ENCODE measurements around the gene OR7C2.
A peak's percentile ranks its signal among the peaks of the same experiment; 100 is the strongest.
"Not testable (repeated sequence)": the region's sequence is repeated elsewhere in the genome, so short reads cannot be mapped to it uniquely, and the experiment has no call there.

Gene OR7C2

GRCh38 chr19:14943601-14944000 is 2.3 kb downstream of the OR7C2 start:
- DNase-seq (ENCODE audit: low read depth) = peak; percentile 1
- H3K4me3 ChIP-seq (ENCODE audit: control insufficient read depth, low read depth, low read length) = no peak overlapping the region
- TF ChIP-seq CTCF (conservative IDR thresholded peaks at IDR 0.05; ENCODE audit: control insufficient read depth, insufficient read depth, low read depth, low read length) = no peak

- no peak overlapping the region for H3K4me3 ChIP-seq (ENCODE audit: control insufficient read depth, low read depth, low read length)
- no peak for DNase-seq (ENCODE audit: low read depth)
- TF ChIP-seq CTCF (conservative IDR thresholded peaks at IDR 0.05; ENCODE audit: control insufficient read depth, insufficient read depth, low read depth, low read length) = no peak
Measured at GRCh38 chr19:14944456-14944855, 3.2 kb downstream of the OR7C2 start.

- DNase-seq (ENCODE audit: low read depth); H3K4me3 ChIP-seq (ENCODE audit: control insufficient read depth, low read depth, low read length): not testable (repeated sequence)
Measured at GRCh38 chr19:14949413-14949812, 8.1 kb downstream of the OR7C2 start.

- DNase-seq (ENCODE audit: low read depth) = no peak
- no peak overlapping the region for H3K4me3 ChIP-seq (ENCODE audit: control insufficient read depth, low read depth, low read length)
- TF ChIP-seq CTCF (conservative IDR thresholded peaks at IDR 0.05; ENCODE audit: control insufficient read depth, insufficient read depth, low read depth, low read length) = no peak
Measured at GRCh38 chr19:14949876-14950275, 8.6 kb downstream of the OR7C2 start.

GRCh38 chr19:14950421-14950820 is 9.1 kb downstream of the OR7C2 start:
- no peak overlapping the region for H3K4me3 ChIP-seq (ENCODE audit: control insufficient read depth, low read depth, low read length)
- TF ChIP-seq CTCF (conservative IDR thresholded peaks at IDR 0.05; ENCODE audit: control insufficient read depth, insufficient read depth, low read depth, low read length) = no peak
- DNase-seq (ENCODE audit: low read depth) = no peak

- H3K4me3 ChIP-seq (ENCODE audit: control insufficient read depth, low read depth, low read length) = no peak overlapping the region
- no peak for TF ChIP-seq CTCF (conservative IDR thresholded peaks at IDR 0.05; ENCODE audit: control insufficient read depth, insufficient read depth, low read depth, low read length)
- DNase-seq (ENCODE audit: low read depth) = no peak
Measured at GRCh38 chr19:14952767-14953166, 11.5 kb downstream of the OR7C2 start.

GRCh38 chr19:14954071-14954655 is 12.9 kb downstream of the OR7C2 start:
- DNase-seq (ENCODE audit: low read depth) = no peak

More at GRCh38 chr19:14954071-14954655, 12.9 kb downstream of the OR7C2 start:
- H3K4me3 ChIP-seq (ENCODE audit: control insufficient read depth, low read depth, low read length) = no peak overlapping the region
- TF ChIP-seq CTCF (conservative IDR thresholded peaks at IDR 0.05; ENCODE audit: control insufficient read depth, insufficient read depth, low read depth, low read length) = no peak

Data from fibroblast of mammary gland (primary cell).